Measurements from ENCODE around the gene PDXK. TPM values are rescaled to one million over a fixed set of nuclear protein-coding genes. Genes with fewer than 3 reads are reported as not detected.

The PDXK gene
- total and polyA plus RNA-seq, 2 of the 13 experiments (the other 11 are each of a cell fraction or from before 2014, with no cell fraction given): 114 to 184 TPM

GRCh38 chr21:43766734-43767497 lies 48.0 kb downstream of the PDXK start (continued):
- TF ChIP-seq ZNF772 (CRISPR knock-in tag; IDR thresholded peaks at IDR 0.05) (no peak; the same call in 1 of the 2 replicates), ZNF292 (CRISPR knock-in tag; IDR thresholded peaks at IDR 0.05; ENCODE audit: borderline replicate concordance, low read depth) (no peak), ZBTB3 (CRISPR knock-in tag; IDR thresholded peaks at IDR 0.05; ENCODE audit: borderline replicate concordance, low read depth) (no peak), ZBTB38 (CRISPR knock-in tag; IDR thresholded peaks at IDR 0.05) (peak; percentile 55; the same call in 1 of the 2 replicates), ZFX (CRISPR knock-in tag; IDR thresholded peaks at IDR 0.05; ENCODE audit: low read depth) (peak; percentile 28; the same call in 1 of the 2 replicates), MYPOP (CRISPR knock-in tag; IDR thresholded peaks at IDR 0.05) (no peak), ZNF850 (CRISPR knock-in tag; conservative IDR thresholded peaks at IDR 0.05) (no peak), REXO4 (CRISPR knock-in tag; IDR thresholded peaks at IDR 0.05; ENCODE audit: borderline replicate concordance) (no peak), SNAI1 (CRISPR knock-in tag; IDR thresholded peaks at IDR 0.05; ENCODE audit: borderline replicate concordance) (no peak), ZNF570 (CRISPR knock-in tag; IDR thresholded peaks at IDR 0.05; ENCODE audit: borderline replicate concordance) (no peak), ZHX1 (CRISPR knock-in tag; IDR thresholded peaks at IDR 0.05; ENCODE audit: low read depth) (0 out of 2 replicates have a peak, but pooled peaks have one; percentile 52), ZNF503 (CRISPR knock-in tag; IDR thresholded peaks at IDR 0.05) (no peak), ARID4A (CRISPR knock-in tag; IDR thresholded peaks at IDR 0.05; ENCODE audit: borderline replicate concordance) (0 out of 2 replicates have a peak, but pooled peaks have one; percentile 7), ZNF337 (CRISPR knock-in tag; IDR thresholded peaks at IDR 0.05; ENCODE audit: borderline replicate concordance, low read depth) (no peak), MIER3 (CRISPR knock-in tag; IDR thresholded peaks at IDR 0.05; ENCODE audit: borderline replicate concordance) (no peak)

Data from HepG2 (cell line).